ENCODE data around the gene SCN4B.

The SCN4B gene

DNA sequence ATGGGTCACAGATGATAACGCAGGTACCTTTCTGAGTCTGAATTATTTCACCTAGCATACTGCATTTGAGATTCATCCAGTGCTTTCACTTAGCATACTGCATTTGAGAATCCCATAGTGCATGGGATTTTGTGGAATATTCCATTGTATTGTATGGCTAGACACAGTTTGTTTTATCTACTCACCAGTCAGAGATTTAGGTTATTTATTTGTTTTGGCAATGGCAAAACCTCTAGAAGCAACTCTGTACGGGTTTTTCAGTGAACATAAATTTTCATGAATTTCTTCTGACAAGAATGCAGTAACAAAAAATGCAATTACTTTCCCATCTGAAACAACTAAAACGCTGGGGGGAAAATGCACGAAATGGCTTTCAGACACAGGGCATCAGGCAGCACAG is 24.3 kb downstream of the SCN4B start:
- no peak for DNase-seq

DNA sequence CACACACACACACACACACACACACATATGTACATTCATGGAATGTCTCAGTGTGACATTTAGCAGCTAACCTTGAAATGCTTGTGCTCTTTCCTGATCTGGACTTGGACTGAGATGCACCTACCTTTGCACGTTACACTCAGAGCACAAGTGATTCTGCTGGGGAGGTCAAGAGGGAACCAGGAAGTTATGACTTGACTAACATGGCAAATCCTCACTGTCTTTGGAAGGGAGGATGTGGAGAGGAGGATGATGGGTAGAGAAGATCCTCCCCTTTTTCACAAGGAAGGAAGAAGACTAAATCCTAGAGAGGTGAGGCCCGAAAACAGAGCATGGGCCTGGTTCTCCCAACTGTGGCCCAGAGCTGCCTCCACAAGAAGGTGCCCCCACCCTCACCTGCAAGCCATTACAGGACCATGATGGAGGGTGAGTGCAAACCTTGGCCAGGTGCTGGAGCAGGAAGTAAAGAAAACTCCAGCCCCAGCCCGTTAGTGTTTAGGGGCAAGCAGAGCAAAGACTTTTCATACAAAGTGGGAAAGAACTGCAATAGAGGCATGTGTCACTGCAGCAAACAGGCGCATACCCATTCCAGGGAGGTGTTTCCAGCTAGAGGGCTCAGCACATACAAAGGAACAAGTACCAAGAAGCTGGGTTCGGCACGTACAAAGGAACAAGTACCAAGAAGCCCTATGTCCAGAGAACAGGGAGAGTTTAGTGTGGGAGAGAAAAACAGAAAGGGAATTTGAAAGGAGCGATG is 26.4 kb downstream of the SCN4B start:
- no peak for DNase-seq

DNA sequence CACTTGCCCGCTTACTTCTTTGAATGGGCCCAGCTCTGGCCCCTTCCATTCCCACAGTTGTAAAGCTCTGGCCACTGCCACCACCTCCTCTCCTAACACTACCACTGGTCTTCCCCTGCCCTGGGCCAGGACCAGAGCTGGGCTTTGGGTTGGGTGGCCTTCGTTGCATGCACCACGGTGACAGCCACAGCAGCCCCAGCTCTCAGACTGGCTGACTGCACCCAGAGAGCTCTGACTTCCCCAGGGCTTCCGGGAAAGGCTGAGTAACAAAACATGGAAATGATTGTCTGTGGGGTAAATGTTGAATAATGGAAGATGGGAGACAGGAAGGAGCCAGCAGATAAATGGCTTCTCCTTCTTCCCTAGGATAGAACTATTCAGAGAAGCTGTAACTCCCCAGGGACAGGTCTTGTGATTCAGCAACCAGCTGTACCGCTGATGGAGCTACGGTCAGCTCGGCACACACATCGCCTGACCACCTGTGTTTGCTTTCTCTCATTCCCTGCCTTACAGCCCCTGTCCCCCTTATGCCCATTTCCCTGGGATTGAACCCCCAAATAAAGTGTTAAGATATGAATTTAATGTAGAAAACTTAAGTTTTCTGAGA is 27.6 kb downstream of the SCN4B start:
- DNase-seq: no peak

DNA sequence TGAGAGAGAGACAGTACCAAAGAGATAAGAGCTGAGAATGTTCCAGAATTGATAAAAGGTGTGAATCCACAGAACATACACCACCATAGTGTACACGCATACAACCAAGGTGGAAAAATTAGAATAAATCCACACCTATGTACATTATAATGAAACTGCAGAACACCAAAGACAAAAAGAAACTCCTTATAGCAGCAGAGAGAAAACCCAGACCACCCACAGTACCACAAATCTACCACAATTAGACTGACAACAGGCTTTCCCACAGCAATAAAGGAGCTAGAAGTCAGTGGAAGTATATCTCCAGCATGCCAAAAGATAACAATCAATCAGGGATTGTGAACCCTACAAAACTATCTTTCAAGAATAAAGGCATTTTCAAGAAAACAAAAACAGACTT is 31.8 kb downstream of the SCN4B start:
- no peak for DNase-seq

DNA sequence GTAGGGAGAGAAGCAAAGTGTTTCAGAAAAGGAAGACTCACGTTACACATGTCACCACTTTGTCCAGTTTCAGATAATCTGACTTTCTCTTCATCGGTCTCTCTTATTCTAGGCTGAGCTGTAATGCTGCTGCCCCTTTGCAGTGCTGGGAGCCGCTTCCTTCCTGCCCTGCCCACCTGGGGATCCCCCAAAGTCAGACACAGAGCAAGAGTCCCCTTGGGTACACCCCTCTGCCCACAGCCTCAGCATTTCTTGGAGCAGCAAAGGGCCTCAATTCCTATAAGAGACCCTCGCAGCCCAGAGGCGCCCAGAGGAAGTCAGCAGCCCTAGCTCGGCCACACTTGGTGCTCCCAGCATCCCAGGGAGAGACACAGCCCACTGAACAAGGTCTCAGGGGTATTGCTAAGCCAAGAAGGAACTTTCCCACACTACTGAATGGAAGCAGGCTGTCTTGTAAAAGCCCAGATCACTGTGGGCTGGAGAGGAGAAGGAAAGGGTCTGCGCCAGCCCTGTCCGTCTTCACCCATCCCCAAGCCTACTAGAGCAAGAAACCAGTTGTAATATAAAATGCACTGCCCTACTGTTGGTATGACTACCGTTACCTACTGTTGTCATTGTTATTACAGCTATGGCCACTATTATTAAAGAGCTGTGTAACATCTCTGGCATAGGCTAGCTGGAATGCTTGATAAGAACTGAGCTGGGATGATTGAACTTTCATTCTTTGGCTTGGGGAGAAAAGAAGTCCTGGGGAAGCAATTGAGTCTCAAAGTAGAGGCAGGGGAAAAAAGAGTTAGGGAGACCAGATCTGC is 34.6 kb downstream of the SCN4B start:
- DNase-seq: no peak

DNA sequence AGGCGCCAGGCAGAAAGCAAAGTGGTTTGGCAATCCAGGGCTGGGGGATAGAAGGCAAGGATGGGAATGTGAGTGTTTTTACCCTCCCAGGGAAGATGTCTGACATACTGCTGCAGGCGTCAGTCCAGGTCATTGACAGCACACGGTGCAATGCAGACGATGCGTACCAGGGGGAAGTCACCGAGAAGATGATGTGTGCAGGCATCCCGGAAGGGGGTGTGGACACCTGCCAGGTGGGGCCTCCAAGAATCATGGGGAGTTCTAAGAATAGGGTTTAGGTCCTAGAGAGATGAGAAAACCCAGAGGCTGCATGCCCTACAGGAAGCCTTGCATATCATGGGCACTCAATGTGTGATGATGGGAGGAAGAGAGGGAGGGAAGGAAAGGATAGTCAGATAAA is 37.6 kb downstream of the SCN4B start:
- DNase-seq: no peak

DNA sequence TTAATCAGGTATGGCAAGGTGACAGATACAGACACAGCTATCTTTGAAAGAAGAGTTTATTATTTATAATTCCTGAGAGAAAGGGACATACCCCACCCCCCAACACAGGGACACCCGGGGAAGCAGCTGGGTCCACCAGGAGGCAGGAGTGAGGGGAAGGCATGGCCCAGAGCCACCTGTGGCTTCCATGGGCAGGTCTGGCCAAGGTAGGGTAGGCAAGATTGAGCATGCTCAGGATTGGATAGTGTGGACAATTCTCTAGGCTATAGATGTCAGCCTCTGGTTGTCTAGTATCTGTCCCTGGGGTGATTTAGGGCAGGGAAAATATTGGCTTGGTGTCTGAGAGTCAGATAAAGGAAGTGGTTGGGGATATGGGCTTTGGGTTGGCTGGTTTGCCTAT is 38.4 kb downstream of the SCN4B start:
- DNase-seq: no peak

DNA sequence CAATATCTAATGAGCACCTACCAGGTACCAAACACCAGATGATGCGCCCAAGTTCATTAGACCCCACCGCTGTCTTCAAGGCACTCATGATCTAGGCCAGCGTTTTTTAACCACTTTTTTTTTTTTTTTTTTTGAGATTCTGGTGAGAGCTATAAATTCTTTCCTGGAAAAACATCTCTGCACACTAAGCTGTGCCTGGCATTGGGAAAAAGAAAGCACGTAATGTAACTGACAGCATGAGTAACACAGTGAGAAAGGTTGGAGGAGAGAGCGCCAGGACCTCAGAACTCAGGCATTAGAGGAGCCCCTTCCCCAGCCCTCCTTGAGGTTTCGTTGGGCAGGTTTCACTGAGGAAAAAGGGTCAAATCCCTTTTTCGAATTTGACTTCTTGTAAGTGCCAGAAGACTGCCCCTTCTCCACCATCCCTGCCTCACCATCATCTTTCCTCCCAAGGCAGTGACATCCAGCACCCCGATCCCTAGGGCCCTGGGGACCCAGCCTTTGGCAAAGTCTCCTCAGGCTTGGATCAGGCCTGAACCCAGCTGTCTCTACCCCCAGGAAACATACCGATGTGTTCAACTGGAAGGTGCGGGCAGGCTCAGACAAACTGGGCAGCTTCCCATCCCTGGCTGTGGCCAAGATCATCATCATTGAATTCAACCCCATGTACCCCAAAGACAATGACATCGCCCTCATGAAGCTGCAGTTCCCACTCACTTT is 39.8 kb downstream of the SCN4B start:
- DNase-seq: no peak

DNA sequence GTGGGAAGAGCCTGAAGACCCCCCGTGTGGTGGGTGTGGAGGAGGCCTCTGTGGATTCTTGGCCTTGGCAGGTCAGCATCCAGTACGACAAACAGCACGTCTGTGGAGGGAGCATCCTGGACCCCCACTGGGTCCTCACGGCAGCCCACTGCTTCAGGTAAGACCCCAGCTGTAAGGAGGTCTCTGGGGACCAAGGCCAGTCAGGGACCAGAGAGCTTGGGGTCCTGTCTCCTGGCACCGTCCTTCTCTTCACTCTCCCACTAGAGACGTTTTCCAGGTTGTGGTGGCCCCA is 40.9 kb downstream of the SCN4B start:
- DNase-seq: no peak

DNA sequence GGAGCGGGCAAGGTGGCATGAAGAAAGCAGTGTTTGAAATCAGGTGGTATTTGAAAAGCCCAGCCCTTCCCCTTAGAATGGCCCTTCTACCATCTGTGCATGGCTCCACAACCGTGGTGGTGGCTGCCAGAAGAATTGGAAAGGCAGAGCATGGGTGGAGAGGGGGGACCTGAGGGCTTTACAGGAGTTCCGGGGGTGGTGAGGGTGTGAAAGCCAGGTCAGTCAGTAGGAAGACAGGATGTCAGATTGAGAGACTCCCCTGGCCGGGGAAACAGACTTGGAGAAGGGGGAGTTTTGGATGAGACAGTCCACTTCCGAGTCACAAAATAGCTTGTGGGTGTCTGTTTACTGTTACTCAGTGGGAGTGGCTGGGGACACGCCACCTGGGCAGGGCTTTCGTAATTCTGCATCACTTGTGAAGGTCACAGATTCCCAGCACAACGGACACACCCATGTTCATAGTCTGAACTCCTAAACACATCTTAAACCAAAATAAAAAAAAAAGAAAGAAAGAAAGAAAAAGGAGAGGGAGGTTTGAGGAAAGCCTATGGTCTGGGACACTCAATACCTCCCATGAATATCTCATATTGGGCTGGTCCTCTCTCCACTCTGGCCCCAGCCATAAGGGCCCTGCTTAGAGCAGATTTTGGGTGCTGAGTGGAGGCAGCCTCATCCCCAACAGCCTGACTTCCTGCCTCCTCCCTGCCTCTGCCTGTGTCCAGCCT is 41.4 kb downstream of the SCN4B start:
- no peak for DNase-seq

DNA sequence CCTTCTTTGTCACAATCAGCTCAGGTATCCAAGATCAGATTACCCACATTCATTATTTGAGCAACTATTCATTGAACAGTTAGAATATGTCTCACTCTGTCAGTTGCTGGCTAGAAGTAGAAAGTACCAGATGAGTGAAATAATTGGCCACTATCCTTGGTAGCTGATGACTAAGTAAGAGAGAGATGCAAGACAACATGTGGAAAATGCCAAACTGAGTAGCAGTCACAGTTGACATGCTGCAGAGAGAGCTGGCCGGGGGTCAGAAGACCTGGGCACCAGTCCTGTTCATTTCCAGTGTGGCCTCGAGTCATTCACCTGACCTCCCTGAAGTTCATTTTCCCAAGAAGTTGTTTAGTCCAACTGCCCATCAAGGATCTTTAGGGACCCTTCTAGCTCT is 43.4 kb downstream of the SCN4B start:
- DNase-seq: no peak

DNA sequence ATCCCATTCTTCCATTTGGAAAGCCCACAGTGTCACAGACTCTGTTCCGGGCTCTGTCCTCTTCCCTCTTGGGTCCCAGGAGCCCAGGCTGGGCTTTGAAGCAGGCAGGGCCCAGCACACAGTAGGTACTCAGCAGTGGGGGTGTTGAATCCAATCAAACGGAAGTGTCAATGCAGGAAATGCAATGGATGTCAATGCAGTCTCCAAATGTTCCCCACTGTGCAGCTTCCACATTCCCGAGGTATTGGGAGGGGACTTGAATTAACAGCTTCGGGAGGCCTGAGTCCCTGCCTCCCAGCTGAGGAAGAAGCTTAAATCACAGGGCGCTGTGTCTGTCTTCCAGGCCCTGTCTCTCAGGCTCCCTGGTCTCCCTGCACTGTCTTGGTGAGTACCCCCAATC is 44.1 kb downstream of the SCN4B start:
- DNase-seq: no peak

DNA sequence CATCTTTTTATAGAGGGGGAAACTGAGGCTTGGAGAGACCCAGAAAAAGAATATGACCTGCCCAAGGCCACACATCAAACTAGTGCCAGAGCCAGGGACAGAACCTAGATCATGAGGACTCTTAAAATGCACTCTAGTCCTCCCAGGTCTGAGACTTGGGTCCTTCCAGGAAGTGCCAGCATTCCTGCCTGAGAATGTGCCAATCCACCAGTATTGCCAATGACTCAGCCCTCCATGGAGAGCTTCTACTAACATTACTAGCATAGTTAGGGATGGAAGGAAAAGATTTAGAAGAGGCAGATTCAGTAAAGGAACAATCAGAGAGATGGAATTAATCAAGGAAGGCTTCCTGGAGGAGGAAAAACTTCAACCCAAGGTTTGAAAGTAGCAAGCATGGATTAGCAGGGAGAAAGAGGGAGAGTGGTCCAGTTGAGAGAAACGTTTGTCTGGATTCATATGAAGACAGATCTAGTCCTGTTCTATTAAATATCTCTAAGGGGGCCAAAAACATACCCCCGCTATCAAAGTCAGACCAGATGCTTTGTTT is 45.8 kb downstream of the SCN4B start:
- DNase-seq: no peak

DNA sequence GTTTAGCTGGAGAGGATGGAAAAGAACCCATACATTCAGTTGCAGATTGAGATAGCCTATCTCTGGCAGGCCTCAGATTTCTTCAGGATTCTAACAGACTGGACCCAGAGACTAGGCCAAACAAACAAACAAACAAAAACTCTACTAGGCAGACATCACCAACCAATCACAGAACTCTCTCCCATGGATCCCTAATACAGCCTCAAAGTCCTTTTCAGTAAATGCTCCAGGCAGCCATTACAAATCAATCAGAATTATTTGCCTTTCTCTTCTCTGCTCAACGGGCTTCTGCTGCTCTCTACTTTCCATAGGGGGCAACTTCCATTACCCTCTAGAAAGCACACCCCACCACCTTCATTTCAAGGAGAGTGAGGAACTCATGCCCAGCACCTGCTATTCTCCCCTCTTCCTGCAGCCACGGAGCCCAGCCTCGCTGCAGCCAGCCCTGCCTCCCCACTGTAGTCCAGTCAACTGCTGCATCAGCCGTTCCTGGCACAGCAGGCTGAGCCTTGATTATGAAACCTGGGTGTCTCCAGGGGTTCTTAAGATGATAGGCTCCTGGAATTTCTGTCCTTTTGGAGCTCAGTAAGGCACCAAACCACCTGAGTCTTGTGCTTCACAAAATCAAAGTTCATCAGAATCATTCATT is 46.8 kb downstream of the SCN4B start:
- DNase-seq: no peak

DNA sequence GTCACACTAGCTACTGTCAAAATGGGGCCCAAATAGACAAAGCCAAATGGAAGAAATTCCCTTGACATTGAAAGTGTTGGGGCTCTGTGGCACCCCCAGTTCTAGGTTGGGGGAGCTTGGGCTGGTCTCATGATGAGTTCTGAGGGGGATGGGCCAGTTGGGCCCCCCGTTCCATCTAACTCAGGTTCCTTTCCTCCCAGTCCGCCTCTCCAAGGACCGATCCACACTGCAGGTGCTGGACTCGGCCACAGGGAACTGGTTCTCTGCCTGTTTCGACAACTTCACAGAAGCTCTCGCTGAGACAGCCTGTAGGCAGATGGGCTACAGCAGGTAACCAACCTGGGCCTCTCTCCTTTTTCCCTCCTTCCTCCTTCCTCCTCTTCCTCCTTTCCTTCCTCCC is 48.1 kb downstream of the SCN4B start:
- DNase-seq: no peak

DNA sequence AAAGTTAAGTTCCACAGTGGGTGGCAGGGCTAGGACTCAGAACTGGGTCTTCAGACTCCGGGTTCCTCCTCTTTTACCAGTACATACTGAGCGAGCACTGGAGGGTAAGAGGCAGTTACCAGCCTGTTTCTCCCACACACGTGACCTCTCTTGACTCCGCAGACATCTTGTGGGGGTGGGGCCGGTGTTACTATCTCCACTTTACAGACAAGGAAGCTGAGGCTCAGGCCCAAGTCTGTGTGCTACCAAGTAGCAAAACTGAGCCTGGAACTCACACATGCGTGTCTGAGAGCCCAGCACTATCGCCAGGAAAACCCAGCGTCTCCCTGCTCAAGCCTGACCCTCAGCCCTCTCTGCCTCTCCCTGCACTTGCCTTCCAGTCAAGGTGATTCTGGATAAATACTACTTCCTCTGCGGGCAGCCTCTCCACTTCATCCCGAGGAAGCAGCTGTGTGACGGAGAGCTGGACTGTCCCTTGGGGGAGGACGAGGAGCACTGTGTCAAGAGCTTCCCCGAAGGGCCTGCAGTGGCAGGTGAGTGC is 49.8 kb downstream of the SCN4B start:
- no peak for DNase-seq

DNA sequence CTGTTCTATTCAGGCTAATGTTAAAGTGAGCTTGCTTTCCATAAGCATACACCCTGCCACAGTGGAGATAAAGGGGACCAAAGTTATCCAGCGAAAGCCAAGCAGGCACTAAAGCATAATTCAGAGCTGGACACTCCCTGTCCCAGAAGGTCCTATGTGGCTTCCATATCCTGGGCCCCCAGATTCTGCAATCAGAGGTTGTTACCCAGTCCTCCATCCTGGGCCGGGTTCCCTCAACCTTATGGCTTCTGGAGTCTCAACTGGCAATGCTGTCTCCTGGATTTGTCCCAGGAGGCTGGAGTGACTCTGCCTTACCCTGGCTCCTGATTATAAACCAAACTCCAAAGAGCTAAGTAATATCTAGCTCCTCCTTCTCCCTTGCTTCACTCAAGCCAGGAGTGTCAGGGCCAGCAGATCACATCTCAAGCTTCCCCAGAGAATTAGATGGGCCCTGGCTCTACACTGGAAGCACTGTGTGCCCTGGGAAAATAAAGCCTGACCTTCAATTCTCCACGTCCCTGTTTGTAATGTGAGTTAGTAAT is 51.9 kb downstream of the SCN4B start:
- no peak for DNase-seq

DNA sequence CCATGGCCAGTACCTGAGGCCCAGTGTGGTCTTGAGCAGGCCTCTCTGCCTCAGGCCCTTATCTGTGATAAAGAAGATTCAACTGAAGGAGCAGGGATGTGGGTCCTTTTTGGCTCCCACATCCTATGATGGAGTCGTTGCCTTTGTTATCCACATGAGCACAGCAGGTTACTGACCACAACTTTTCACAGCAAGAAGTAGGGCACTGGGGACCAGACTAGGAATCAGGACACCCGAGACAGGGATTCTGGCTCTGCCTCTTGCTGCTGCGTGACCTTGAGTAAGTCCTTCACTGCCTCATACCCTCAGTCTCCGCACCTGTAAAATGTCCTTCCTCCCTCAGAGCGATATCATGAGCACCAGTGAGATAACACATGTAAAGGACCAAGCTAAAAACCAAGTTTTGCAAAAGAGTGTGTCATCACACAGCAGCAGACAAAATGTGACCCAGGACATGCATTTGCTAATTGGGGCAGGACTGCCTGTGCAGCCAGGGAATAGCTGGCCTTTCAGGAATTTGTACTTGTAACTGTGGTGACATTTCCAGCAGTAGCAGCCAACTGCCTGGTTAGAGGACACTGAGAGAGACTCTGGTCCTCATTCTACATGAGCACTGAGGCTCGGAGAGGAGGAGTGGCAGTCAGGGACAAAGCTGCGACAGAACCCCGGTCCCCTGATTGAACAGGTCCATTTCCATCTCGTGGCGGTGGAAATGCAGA is 52.6 kb downstream of the SCN4B start:
- DNase-seq: no peak

DNA sequence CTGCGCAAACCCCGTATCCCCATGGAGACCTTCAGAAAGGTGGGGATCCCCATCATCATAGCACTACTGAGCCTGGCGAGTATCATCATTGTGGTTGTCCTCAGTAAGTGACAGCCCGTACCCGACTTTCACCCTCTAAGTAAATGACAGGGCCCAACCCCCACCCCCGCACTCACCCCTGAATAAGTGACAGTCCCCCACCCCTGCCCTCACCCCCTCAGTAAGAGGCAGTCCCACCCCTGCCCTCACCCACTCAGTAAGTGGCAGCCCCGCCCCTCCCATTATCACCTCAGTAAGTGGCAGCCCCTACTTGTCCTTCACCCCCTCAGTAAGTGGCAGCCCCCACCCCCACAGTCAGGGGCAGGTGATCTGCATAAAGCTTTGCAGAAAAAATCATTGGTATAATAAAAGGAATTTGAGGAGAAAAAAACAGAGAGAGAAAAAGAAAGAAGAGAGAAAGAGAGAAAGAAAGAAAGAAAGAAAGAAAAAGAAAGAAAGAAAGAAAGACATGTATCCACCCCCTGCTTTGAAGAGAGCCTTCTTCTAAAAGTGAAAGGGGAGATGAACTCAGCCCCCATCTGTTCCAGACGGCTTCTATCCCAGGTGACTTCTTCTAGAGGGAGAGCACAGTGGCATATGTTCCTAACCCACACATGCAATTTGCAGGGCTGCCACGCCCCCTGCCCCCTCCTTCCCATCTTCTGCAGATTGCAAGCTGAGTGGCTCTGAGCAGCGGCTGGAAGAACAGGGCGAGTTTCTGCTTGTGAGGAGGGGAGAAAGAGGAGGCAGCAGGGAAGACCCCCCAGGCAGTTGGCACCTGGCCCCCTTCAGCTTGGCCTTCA is 53.4 kb downstream of the SCN4B start:
- DNase-seq: no peak

DNA sequence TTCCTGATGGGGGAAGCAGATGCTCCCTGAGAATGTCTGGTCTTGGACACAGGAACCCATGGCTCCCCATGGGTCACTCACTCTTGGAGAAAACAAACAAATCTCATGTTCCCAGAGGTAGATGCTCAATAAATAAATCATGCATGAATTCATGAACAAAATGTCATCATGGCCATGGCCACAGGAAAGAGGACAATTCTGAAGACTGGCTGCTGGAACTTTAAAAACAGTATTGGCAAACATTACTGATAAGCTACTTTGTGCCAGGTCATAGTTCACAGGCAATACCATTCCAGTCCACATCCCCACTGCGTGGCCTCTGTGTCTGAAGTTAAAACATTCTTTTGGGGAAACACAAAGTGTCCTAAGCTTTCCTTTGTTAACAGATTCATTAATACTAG is 56.7 kb downstream of the SCN4B start:
- no peak for DNase-seq

Measured in RPMI8226 (cell line).